NT2/D1 (cell line): ENCODE measurements around the gene GNG13.

Source experiments
- YY1 ChIP-seq: IDR thresholded peaks from 2 replicates; pipeline ENCODE4 v1.6.1; 2011; ENCODE audit not compliant: insufficient read length, insufficient read depth
- ZNF274 ChIP-seq: IDR thresholded peaks from 2 replicates; pipeline ENCODE4 v1.6.1; 2011; ENCODE audit warnings: mild to moderate bottlenecking, low read depth, low read length

- TF ChIP-seq YY1 (no peak), ZNF274 (no peak)
Observed at GRCh38 chr16:763369-764183, 37.0 kb downstream of the GNG13 start.
